GM21423 (cell line): Measurements from ENCODE around the gene HAUS7.

Experiments
- ATAC-seq: cut with Tn5 transposase; IDR thresholded peaks from one replicate; pipeline ENCODE4 v1.9.1; 2021; ENCODE audit warnings: mild to moderate bottlenecking, moderate library complexity; ENCODE audit not compliant: unreplicated experiment

HAUS7 gene

DNA sequence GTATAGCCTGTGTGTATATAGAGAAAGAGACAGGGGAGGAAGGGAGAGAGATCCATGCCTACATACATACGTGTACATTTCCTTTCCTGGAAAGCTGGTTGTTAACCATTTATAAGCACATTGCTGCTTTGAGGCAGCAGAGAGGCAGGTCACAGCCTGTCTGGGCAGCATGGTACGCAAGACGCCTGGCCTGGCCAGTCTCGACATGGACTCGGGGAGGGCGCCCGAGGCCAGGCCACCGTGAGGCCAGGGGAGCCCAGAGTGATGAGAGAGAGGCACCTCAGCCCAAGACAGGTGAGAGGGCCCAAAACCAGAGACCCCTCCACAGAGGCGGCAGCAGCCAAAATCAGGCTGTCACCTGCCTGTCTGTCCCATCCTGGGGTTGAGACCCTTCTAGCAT is 28.4 kb downstream of the HAUS7 start:
- no peak for ATAC-seq

DNA sequence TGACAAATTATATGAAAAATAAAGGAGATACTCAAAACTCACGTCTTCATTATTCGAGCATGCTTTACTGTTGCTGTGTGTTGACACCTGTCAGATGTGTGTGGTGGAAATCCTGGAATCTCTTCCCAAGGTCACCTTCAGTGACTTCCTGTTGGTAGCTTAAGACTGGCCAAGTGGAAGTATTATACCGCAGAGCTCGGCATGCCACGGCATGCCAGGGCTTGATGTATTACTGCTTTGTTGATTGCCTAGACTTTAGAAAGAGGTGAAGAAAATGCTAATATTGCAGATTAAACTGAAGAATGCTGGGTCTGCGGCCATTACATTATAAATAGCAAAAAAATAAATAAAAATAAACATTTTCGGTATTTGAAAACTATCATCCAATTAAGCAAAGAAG is 29.1 kb downstream of the HAUS7 start:
- ATAC-seq, result no peak

DNA sequence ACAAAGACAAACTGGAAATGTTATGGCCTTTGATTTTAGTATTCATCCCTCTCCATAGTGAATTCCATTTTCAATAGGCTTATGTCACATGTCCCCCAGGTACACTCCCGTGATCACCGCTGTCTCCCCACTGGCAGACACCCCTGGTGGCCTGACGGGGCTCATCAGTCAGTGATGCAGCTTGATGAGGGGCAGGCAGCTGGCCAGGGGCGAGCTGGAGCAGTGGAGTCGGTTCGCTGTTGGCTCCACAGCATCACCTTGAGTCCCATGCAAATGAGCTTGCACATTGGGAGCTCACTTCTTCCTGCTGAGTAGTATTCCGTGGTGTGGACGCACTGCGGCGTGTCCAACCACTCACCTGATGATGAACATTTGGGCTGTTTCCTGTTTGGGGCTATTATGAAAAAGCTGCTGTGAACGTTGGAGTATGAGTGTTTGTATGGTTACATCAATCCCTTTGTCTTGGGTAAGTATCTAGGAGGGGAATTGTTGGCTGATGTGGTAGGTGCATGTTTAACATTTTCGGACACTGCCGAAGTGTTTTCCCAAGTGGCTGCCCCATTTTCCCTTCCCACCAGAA is 29.7 kb downstream of the HAUS7 start:
- ATAC-seq, result no peak

DNA sequence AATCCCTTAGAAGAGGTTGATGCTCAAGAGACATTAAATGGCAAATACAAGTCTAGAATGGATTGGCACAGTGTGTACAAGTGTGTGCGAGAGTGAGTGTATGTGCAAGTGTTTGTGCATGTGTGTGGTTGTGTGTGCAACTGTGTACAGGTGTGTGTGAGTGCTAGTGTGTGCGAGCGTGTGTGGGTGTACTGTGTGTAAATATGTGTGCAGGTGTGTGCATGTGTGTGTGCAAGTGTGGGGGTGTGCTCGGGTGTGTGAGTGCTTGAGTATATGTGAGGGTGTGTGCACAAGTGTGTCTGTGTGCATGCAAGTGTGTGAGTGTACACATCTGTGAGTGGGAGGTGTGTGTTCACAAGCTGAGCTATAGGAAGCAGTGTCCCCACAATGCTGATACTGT is 30.4 kb downstream of the HAUS7 start:
- ATAC-seq, result no peak

DNA sequence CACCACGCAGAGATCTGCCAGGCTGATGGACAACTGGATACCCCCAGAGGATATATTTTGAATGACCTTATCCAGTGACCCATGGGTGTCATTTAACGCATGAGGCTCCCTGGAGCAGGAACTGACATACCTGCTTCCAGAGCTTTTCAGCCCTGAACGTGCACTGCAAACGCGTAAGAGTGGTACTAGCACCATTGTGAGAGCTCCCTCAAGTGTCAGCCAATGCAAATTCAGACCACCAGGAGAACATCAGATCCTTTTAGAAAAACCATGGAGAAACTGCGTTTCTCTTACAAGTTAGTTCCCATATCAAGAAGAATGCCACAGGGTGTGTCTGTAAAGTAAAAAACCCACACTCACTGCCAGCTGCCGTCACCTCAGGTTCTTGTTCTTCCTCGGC is 31.8 kb downstream of the HAUS7 start:
- ATAC-seq, result no peak

DNA sequence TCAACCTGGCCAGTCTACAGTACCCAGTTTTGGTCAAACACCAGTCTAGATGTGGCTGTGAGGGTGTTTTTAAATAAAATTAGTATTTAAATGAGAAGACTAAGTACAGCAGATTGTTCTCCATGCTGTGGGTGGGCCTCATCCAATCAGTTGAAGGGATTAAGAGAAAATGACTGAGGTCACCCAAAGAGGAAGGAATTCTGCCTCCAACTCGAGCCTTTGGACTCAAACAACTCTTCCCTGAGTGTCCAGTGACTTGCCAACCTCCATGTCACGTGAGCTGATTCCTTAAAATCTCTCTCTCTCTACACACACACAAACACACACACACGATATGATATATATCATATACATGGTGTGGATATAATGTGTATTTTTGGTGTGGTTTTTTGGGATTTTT is 34.5 kb downstream of the HAUS7 start:
- no peak for ATAC-seq

DNA sequence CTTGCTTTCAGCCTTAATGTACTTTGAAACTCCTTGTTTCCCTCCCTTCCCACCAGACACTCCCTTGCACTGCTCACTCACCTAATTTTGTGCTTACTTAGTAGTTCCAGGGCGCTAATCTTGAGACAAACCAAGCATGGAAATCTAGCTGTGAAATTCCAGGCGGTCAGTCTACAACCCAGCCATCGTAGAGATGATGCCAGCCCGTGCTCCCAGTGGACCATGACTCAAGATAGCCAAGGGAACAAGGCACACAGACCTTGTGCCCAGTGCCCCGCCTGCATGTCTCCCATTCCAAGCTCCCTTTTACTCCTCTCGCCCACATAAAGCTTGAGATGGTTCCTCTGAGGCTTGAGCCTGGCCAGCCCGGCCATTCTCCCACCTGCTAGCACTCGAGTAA is 35.6 kb downstream of the HAUS7 start:
- ATAC-seq, result no peak

DNA sequence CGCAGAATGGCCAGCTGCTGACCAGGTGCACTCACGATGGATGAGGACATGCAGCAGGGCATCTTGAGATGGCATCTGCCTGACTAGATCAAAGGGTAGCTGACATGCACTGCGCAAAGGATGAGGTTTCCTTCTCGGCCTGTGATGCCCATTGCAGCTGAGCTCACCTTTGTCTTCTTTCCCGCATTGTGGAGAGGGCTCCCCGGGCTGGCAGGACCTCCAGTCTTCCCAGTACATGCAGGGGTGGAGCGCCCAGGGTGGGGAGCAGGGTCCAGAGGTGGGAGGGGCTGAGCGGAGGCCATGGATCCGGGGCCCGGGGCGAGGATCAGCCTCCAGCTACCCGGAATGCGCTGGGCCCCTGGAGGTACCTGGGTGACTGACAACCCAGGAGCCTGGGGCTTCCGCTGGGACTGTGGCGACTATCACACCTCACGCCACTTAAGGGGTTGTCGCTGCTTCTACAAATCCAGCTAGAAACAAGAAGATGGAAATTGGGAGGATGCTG is 36.5 kb downstream of the HAUS7 start:
- no peak for ATAC-seq

DNA sequence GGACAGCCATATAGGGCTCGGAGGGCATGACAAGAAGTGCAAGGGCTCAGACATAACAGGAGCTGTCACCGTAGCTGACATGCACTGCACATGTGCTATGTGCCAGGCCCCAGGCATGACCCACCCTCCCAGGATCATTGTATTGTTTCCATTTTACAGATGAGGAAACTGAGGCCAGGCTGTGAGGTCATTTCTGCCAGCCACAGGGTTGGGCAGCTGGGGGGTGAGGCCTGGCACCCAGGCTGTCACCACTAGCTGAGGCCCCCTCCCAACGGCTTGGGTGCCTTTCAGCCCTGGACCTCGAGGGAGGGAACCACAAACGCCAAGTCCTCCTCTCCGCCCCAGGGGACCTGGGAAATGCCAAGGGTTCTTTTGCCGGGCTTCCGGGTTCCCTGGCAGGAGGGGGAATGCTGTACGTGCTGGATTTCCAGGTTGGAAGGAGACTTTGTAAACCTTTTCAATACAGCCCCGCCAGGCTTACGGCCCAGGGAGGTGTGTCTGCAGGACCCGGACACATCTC is 37.2 kb downstream of the HAUS7 start:
- ATAC-seq, result no peak

DNA sequence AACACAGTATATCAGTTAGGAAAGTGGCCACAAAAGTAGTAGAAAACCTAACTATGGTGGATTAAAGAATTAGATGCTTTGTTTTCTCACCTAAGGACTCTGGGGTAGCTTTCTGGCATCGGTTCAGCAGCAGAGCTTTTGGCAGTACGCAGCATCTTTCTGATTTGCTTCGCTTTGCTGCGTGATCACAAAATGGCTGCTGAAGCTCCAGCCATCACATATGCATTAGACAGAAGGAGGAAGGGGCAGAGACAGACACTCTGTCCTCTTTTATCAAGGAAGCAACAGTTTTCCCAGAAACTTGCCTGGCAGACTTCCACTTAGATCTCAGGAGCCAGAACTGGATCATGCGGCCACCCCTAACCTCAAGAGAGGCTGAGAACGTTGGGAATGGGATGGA is 39.6 kb downstream of the HAUS7 start:
- ATAC-seq, result no peak

DNA sequence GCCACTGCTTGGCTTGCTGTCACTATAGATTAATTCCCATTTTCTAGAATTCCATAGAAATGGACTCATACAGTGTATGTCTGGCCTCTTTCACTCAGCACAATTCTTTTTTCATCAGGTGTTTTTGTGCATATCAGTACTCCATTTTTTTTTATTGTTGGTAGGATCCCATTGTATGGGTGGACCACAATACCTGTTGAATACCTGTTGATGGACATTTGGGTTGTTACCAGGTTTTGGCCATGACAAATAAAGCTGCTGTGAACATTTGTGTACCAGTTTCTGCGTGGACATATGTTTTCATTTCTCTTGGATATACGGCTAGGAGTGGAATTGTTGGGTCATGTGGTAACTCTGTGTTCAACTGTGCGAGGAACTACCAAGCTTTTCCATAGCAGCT is 44.2 kb downstream of the HAUS7 start:
- ATAC-seq, result no peak

DNA sequence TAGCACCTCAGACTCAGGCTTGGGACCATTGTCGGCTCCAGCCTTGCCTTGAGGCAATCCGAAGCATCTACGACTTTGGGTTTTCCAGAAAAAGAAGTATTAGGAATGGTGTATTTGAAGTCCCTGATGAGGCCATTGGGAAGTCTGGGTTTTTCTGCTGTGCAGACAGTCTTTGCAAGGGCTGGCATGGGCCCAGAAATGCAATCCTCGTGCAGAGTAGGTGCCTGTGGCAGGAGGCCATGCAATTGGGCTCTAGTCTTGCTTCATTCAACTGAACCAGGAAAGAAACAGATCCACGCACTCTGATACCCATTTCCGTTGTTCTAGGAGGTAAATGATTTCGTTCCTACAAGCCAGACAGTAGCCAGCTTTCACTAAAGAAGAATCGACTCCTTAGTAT is 46.7 kb downstream of the HAUS7 start:
- ATAC-seq, result no peak

DNA sequence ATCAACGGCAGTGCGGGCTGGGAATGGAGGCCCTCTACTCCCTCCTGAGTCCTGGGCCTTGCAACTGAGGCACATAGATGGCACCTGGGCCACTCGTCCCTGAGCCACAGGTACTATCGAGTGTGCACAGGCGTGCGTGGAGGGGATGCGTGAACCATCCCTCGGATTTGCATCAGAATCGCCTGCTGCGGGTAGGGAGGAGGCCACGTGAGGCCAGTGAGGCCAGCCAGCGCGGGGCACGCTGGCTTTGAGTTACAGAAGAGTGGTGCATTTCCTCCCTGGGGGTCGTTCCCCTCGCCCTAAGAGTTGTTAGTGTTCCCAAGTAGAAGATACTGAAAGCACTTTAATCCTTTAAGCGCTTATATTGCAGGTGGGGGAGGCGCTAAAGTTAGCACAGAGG is 48.5 kb downstream of the HAUS7 start:
- no peak for ATAC-seq

DNA sequence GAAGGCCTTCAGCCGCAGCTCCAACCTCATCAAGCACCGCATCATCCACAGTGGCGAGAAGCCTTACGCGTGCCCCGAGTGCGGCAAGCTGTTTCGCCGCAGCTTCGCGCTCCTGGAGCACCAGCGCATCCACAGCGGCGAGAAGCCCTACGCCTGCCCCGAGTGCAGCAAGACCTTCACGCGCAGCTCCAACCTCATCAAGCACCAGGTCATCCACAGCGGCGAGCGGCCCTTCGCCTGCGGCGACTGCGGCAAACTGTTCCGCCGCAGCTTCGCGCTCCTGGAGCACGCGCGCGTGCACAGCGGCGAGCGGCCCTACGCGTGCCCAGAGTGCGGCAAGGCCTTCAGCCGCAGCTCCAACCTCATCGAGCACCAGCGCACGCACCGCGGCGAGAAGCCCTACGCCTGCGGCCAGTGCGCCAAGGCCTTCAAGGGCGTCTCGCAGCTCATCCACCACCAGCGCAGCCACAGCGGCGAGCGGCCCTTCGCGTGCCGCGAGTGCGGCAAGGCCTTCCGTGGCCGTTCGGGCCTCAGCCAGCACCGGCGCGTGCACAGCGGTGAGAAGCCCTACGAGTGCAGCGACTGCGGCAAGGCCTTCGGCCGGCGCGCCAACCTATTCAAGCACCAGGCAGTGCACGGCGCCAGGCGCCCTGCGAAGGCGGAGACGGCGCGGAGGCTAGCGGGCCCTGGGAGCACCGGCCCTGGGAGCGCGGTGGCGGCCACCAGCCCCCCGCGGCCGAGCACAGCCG is 49.4 kb downstream of the HAUS7 start:
- ATAC-seq, result no peak

DNA sequence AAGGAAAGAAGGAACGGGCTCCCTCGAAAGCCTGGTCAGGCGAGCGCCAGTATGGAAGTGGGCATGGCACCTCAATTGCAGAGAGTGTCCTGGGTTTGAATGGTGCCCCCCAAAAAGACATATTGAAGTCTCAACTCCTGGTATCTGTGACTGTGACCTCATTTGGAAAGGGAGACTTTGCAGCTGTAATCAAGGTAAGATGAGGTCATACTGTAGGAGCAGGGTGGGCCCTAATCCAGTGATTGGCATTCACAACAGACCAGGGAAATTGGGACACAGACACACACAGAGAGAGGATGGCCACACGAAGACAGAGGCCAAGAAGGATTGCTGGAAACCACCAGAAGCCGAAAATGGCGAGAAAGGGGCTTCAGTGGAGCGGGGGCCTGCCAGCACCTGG is 52.7 kb downstream of the HAUS7 start:
- ATAC-seq, result no peak

DNA sequence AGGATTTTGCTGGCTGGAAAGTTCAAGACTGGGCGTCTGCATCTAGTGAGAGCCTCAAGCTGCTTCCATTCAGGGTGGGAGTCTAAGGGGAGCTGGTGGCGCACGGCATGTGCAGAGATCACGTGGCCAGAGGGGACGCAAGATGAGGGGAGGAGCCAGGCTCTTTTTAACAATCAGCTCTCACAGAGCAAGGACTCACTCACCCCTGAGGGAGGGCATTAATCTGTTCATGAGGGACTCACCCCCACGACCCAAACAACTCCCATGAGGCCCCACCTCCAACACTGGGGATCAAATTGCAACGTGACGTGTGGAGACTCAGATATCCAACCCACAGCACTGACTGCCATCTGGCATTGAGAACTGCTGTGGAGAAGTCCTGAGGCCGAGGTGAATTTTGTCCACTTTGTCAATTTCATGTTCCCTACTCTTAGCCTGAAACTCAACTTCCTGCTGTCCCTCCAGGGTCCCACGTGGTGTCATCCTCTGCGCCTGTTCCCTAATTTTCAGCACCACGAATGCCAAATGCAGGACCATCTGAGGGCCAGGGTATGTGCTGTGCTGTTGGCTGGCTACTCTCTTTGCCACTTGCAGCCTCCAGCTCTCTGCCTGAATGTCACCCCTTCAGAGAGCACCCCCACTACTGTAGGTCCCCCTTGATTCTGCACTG is 53.5 kb downstream of the HAUS7 start:
- ATAC-seq, result no peak

DNA sequence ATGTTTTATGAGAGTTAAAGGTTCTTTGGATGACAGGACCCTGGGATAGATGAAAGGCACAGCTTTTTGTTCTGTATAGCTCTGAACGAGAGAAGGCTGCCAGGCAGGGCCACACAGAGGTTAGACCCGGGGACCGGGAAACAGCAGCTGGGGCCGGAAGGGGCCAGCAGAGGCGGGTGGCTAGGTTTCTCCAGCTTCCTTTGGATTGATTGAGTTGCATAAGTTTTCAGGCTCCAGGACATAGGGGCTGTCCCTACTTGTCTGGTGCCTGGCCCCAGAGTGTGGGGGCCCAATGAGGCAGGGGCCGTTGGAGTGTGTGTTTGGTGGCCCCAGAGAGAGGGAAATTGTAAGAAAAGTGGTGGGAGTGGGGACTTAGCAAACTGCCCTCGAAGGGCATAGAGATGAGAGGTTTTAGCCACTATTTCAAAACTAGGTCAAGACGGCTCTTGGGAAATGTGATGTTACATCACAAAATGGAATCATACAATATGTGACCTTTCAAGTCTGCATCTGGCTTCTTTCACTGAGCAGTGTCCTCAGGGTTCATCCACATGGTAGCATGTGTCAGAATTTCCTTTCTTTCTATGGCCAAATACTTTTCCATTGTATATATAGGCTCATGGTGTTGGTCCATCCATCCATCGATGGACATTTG is 55.4 kb downstream of the HAUS7 start:
- no peak for ATAC-seq

DNA sequence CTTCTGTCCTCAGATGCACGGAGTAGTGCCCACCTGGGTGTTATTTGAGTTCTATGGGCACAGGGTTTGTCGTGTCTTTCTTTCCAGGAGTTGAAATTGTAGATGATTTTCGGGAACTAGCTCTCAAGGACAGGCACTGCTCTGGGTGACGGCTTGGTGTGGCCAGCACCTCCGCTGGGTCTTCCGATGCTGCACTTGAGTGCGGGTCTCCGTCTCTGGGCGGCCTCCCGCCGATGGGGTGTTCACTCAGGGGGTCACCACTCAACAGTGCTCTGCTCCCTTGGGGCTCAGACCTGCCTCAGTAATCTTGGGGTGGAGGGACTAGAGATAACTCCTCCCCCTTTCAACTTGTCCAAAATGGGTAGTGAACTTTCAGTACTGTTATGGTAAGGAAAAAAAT is 56.6 kb downstream of the HAUS7 start:
- no peak for ATAC-seq

DNA sequence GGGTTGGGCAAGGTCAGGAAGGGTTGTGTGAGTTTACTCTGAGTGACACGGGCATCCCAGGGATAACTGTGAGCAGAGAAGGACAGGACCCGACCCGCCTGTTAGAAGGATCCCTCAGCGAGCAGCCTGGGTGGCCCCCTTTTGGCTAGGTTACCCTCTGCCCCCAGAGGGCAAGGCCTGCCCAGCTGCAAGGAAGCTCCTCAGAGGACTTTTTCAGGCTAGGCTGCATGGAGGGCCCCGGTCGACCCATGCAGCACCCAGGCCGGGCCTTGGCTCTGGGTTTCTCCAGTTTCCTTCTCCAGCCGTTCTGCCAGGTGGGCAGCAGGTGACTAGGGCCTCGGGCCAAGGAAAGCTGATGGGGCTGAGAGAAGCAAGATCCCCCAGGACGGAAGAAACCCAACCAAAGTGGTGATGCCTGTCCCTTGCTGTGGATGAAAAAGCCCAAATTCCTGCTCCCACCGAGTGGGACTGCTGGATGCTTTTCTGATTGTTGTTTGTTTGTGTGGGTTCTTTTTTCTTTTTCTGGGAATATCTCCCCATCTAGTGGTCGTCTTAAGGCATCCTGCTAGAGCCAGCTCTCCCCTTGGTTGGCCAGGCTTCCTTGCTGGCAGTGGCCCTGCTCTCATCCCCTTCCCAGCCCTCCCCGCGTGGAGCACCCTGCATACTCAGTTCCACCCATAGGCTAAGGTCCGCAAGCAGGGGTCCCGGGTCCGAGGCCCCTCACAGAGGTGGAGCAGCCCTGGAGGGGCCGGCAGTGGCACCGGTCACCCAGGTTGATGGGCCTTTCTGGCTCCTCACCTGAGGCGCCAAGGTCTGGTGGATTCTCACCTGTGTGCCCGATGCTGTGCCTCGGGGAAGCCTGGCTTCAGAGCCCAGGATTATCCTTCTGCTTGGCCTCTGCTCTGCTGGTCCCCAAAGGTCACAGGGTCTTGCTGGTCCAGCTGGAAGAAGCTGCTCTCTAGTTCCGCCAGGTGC is 57.3 kb downstream of the HAUS7 start:
- no peak for ATAC-seq

DNA sequence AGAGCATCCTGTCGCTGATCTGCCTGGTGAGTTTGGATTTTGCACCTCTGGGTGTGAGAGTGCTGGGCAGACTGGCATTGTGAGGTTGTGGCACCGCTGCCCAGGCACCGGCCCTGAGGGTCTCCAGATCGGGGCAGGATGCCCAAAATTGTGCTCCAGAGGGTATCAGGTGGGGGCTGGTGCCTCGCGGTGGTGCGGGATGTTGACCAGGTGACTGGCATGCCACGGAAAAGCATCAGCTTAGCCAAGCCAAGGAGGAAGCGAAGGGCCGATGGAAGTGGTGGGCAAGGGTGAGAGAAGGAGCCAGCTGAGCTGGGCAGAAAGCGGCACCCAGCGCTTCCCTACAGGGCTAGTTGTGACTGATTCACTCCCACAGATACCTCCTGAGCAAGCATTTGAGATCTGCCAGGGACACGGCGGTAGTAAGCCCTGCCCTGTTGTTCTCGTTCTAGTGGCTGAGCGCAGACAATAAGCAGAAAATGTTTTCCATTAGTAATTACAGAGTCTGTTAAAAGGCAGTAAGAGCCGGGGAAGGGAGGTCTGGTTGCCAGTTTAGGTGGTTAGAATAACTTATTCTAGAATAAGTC is 58.3 kb downstream of the HAUS7 start:
- ATAC-seq, result no peak
